Neural cell (in vitro differentiated cells): ENCODE measurements around the gene LEPR. TPM values are rescaled to one million over a fixed set of nuclear protein-coding genes. Genes with fewer than 3 reads are reported as not detected.
A peak's percentile ranks its signal among the peaks of the same experiment; 100 is the strongest.

Experiments used
- H2AFZ ChIP-seq: fragments of 200-600, 300-800 bp; sonication (generic), shearing (Covaris generic); 2 replicates; pipeline ENCODE4 v1.6.0; 2014; ENCODE audit warnings: low read depth, mild to moderate bottlenecking, antibody characterized with exemption, low read length, moderate library complexity
- H3F3A ChIP-seq: fragments of 200-600 bp; shearing (Covaris generic); 2 replicates; pipeline ENCODE4 v1.6.1; 2016; ENCODE audit warnings: mild to moderate bottlenecking, moderate library complexity, mixed read lengths, antibody characterized with exemption, low read length; ENCODE audit not compliant: insufficient read depth, poor library complexity, severe bottlenecking
- H3K27ac ChIP-seq: fragments of 200-600, 300-800 bp; sonication (generic), shearing (Covaris generic); 2 replicates; pipeline ENCODE4 v1.5.1; 2014; ENCODE audit warnings: mild to moderate bottlenecking, low read length, moderate library complexity
- H3K27me3 ChIP-seq: fragments of 300-800, 200-600 bp; sonication (generic), shearing (Covaris generic); 2 replicates; pipeline ENCODE4 v1.6.0; 2014; ENCODE audit warnings: mild to moderate bottlenecking, low read depth, low read length, moderate library complexity; ENCODE audit not compliant: insufficient read depth
- H3K36me3 ChIP-seq: fragments of 300-800, 200-600 bp; sonication (generic), shearing (Covaris generic); 2 replicates; pipeline ENCODE4 v1.5.1; 2014; ENCODE audit warnings: mild to moderate bottlenecking, antibody characterized with exemption, low read length, moderate library complexity; ENCODE audit not compliant: insufficient read depth
- H3K4me2 ChIP-seq: fragments of 300-800, 200-600 bp; sonication (generic), shearing (Covaris generic); 2 replicates; pipeline ENCODE4 v1.6.0; 2014; ENCODE audit warnings: mild to moderate bottlenecking, low read length
- H3K4me3 ChIP-seq: fragments of 300-800, 200-600 bp; sonication (generic), shearing (Covaris generic); 2 replicates; pipeline ENCODE4 v1.5.1; 2014; ENCODE audit warnings: mild to moderate bottlenecking, low read length, moderate library complexity
- H3K79me2 ChIP-seq: fragments of 200-600 bp; shearing (Covaris generic); replicated peaks from 2 replicates; pipeline ENCODE4 v1.6.0; 2014; ENCODE audit warnings: mild to moderate bottlenecking, low read length, moderate library complexity; ENCODE audit not compliant: insufficient read depth
- H3K9ac ChIP-seq: fragments of 300-800, 200-600 bp; sonication (generic), shearing (Covaris generic); 2 replicates; pipeline ENCODE4 v1.6.1; 2016; ENCODE audit warnings: mild to moderate bottlenecking, low read length, mixed read lengths
- H3K9me2 ChIP-seq: fragments of 200-600 bp; shearing (Covaris generic); 2 replicates; pipeline ENCODE4 v1.6.1; 2016; ENCODE audit warnings: mild to moderate bottlenecking, low read length, mixed read lengths; ENCODE audit not compliant: insufficient read depth
- H3K9me3 ChIP-seq: fragments of 200-600, 300-800 bp; sonication (generic), shearing (Covaris generic); 2 replicates; pipeline ENCODE4 v1.6.1; 2016; ENCODE audit warnings: mild to moderate bottlenecking, mixed run types, low read length, moderate library complexity, mixed read lengths
- H4K20me1 ChIP-seq: fragments of 200-600 bp; shearing (Covaris generic); 2 replicates; pipeline ENCODE4 v1.6.1; 2016; ENCODE audit warnings: mild to moderate bottlenecking, mixed run types; ENCODE audit not compliant: insufficient read depth
- EP300 ChIP-seq: fragments of 450-650 bp; conservative IDR thresholded peaks from 2 replicates; pipeline ENCODE4 v1.6.1; 2014; ENCODE audit warnings: antibody characterized with exemption, mild to moderate bottlenecking, moderate library complexity; ENCODE audit not compliant: poor library complexity, severe bottlenecking
- EZH2 ChIP-seq: fragments of 200-600, 300-800 bp; shearing (Covaris generic), sonication (generic); IDR thresholded peaks from 2 replicates; pipeline ENCODE4 v1.6.1; 2014; ENCODE audit warnings: antibody characterized with exemption, low read length, borderline replicate concordance, mild to moderate bottlenecking; ENCODE audit not compliant: insufficient read depth, poor library complexity, severe bottlenecking
- MXI1 ChIP-seq: fragments of 450-650 bp; conservative IDR thresholded peaks from 2 replicates; pipeline ENCODE4 v1.6.1; 2014; ENCODE audit warnings: antibody characterized with exemption, mild to moderate bottlenecking; ENCODE audit not compliant: poor library complexity, severe bottlenecking
- POLR2AphosphoS5 ChIP-seq: IDR thresholded peaks from 2 replicates; pipeline ENCODE4 v1.6.1; 2012
- RAD21 ChIP-seq: fragments of 450-650 bp; conservative IDR thresholded peaks from 2 replicates; pipeline ENCODE4 v1.6.1; 2014; ENCODE audit warnings: antibody characterized with exemption, mild to moderate bottlenecking, moderate library complexity
- SMC3 ChIP-seq: fragments of 450-650 bp; conservative IDR thresholded peaks from 2 replicates; pipeline ENCODE4 v1.6.1; 2014; ENCODE audit warnings: antibody characterized with exemption, mild to moderate bottlenecking, moderate library complexity; ENCODE audit not compliant: poor library complexity
- TAF1 ChIP-seq: IDR thresholded peaks from 2 replicates; pipeline ENCODE4 v1.6.1; 2012; ENCODE audit warnings: low read depth
- polyA plus RNA-seq: library from polyadenylated mRNA; depleted of rRNA; stranded (reverse); fragments of >200 nt; gene quantifications from 2 replicates; pipeline ENCODE4 v1.2.3, GENCODE V29; 2014
- TF ChIP-seq, protein P1 (sequence below): fragments of 450-650 bp; IDR thresholded peaks from 2 replicates; pipeline ENCODE4 v1.5.1; 2014; ENCODE audit warnings: antibody characterized with exemption, mild to moderate bottlenecking, moderate library complexity; ENCODE audit not compliant: poor library complexity, severe bottlenecking
- TF ChIP-seq, protein P2 (sequence below): IDR thresholded peaks from 2 replicates; pipeline ENCODE4 v1.6.1; 2012; ENCODE audit warnings: borderline replicate concordance

The LEPR gene
- polyA plus RNA-seq, 1 donor from 2014 or later: 4.0 TPM

DNA sequence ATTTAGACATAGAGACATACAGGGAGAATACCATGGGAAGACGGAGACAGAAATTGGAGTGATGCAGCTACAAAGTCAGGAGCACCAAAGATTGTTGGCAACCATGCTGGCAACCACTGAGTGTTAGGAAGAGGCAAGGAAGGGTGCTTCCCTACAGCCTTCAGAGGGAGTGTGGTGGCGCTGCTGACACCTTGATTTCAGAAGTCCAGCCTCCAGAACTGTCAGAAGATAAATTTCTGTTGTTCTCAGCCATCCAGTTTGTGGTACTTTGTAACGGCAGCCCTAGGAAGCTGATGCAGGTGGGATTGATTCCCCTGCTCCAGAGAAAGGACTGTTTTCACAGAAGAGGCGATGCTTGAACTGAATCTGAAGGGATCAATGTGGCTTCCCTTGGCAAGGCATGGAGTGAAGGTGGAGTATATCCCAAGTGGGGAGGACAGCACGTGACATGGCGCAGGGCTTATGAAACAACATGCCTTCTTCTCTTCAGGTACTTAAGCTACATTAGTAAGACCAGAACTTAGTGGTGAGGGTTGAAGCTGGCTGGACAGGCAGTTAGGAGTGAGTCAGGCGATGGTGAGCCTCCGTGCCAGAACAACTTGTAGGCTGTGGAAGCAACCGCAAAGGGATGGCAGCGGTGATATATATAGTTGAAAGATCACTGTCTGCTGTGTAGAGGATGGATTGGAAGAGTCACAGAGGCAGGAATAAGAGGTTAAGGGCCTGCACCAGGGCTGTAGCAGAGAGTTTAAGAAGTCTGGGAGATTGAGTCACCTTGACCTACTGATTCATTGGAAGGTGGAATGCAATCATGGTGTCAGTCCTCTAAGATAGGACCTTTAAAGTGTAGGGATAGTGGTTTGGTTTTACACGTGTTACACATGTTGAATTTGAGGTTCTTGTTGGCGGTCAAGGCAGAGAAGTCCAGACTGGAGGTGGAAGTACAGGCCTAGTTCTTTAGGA lies 2.1 kb downstream of the LEPR start:
- Histone ChIP-seq H3K36me3 (no peaks in the 10 kb centered on the region), H3K27ac (no peak overlapping the region), H3K4me3 (peak overlapping the region; percentile 92), H3K79me2 (peaks cover 18% of the 10 kb centered on the region), H3F3A (peaks cover 6% of the 10 kb centered on the region), H4K20me1 (no peaks in the 10 kb centered on the region), H2AFZ (no peak overlapping the region), H3K9ac (no peak overlapping the region), H3K9me3 (no peaks in the 10 kb centered on the region), H3K4me2 (peak overlapping the region; percentile 45), H3K27me3 (no peaks in the 10 kb centered on the region), H3K9me2 (no peaks in the 10 kb centered on the region)
- TF ChIP-seq MXI1: no peak
- TF ChIP-seq RAD21: no peak
- TF ChIP-seq TAF1: no peak

DNA sequence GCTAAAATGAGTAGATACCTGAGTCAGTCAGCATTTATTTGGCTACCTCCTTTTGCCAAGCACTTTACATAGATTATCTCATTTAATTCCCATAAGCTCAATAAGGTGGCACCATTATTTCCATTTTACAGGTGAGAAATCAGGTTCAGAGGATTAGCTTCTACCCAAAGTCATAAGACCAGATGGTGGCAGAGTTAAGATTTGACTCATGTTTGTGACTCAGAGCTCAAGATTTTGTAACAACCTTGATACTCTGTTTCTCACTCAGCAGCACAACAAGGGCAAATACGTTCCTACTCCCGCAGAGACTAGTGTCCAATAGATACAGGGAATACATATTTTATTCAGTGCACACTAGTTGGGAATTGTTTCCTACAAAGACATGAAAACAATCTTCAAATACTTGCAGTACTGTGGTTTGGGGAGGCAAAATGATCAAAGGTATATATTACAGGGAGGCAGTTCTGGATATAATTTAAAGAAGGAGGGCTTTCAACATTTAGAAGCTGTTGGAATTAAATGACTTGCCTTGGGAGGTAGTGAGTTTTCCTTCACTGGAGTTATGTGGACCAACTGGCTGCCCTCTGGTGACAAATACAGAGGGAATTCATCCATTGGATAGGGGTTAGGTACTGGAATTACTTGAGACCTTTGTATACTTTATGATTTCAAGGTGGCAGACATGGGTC lies 3.6 kb downstream of the LEPR start:
- no peaks in the 10 kb centered on the region for H4K20me1 ChIP-seq
- no peak overlapping the region for H3K9ac ChIP-seq
- no peaks in the 10 kb centered on the region for H3K36me3 ChIP-seq
- TF ChIP-seq POLR2AphosphoS5: no peak
- TF ChIP-seq EZH2: no peak
- TF ChIP-seq EP300: no peak
- no peak overlapping the region for H3K27ac ChIP-seq
- H3K27me3 ChIP-seq: no peaks in the 10 kb centered on the region
- H2AFZ ChIP-seq: no peak overlapping the region
- no peaks in the 10 kb centered on the region for H3K9me2 ChIP-seq
- H3K4me2 ChIP-seq: no peak overlapping the region
- H3K4me3 ChIP-seq: no peak overlapping the region
- peaks cover 6% of the 10 kb centered on the region for H3F3A ChIP-seq
- H3K79me2 ChIP-seq: peaks cover 18% of the 10 kb centered on the region
- H3K9me3 ChIP-seq: no peaks in the 10 kb centered on the region

DNA sequence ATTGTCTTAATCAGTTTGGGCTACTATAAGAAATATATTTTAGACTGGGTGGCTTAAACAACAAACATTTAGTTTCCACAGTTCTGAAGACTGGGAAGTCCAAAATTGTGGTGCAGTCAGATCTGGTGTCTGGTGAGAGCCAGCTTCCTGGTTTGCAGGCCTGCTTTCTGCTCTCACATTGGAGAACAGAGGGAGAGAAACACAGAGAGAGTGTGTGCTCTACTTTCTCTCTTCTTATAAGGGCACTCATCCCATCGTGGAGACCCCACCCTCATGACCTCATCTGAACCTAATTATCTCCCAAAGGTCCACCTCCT lies 4.1 kb downstream of the LEPR start:
- H3K9me2 ChIP-seq: no peaks in the 10 kb centered on the region
- no peaks in the 10 kb centered on the region for H3K27me3 ChIP-seq
- peaks cover 18% of the 10 kb centered on the region for H3K79me2 ChIP-seq
- no peak overlapping the region for H3K4me2 ChIP-seq
- H3K4me3 ChIP-seq: no peak overlapping the region
- H3K9ac ChIP-seq: no peak overlapping the region
- H3K27ac ChIP-seq: no peak overlapping the region
- TF ChIP-seq RAD21 (no peak), SMC3 (no peak), MXI1 (no peak), POLR2AphosphoS5 (no peak), EP300 (no peak), EZH2 (no peak), TAF1 (no peak)
- TF ChIP-seq, protein P1, sequence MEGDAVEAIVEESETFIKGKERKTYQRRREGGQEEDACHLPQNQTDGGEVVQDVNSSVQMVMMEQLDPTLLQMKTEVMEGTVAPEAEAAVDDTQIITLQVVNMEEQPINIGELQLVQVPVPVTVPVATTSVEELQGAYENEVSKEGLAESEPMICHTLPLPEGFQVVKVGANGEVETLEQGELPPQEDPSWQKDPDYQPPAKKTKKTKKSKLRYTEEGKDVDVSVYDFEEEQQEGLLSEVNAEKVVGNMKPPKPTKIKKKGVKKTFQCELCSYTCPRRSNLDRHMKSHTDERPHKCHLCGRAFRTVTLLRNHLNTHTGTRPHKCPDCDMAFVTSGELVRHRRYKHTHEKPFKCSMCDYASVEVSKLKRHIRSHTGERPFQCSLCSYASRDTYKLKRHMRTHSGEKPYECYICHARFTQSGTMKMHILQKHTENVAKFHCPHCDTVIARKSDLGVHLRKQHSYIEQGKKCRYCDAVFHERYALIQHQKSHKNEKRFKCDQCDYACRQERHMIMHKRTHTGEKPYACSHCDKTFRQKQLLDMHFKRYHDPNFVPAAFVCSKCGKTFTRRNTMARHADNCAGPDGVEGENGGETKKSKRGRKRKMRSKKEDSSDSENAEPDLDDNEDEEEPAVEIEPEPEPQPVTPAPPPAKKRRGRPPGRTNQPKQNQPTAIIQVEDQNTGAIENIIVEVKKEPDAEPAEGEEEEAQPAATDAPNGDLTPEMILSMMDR: no peak
- TF ChIP-seq, protein P2, sequence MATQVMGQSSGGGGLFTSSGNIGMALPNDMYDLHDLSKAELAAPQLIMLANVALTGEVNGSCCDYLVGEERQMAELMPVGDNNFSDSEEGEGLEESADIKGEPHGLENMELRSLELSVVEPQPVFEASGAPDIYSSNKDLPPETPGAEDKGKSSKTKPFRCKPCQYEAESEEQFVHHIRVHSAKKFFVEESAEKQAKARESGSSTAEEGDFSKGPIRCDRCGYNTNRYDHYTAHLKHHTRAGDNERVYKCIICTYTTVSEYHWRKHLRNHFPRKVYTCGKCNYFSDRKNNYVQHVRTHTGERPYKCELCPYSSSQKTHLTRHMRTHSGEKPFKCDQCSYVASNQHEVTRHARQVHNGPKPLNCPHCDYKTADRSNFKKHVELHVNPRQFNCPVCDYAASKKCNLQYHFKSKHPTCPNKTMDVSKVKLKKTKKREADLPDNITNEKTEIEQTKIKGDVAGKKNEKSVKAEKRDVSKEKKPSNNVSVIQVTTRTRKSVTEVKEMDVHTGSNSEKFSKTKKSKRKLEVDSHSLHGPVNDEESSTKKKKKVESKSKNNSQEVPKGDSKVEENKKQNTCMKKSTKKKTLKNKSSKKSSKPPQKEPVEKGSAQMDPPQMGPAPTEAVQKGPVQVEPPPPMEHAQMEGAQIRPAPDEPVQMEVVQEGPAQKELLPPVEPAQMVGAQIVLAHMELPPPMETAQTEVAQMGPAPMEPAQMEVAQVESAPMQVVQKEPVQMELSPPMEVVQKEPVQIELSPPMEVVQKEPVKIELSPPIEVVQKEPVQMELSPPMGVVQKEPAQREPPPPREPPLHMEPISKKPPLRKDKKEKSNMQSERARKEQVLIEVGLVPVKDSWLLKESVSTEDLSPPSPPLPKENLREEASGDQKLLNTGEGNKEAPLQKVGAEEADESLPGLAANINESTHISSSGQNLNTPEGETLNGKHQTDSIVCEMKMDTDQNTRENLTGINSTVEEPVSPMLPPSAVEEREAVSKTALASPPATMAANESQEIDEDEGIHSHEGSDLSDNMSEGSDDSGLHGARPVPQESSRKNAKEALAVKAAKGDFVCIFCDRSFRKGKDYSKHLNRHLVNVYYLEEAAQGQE: no peak
- no peaks in the 10 kb centered on the region for H3K36me3 ChIP-seq
- H3F3A ChIP-seq: peaks cover 6% of the 10 kb centered on the region
- H4K20me1 ChIP-seq: no peaks in the 10 kb centered on the region
- no peak overlapping the region for H2AFZ ChIP-seq
- H3K9me3 ChIP-seq: no peaks in the 10 kb centered on the region
